ENCODE data around the gene FGFRL1.
"Not testable (repeated sequence)": the region's sequence is repeated elsewhere in the genome, so short reads cannot be mapped to it uniquely, and the experiment has no call there.

FGFRL1 gene

GRCh38 chr4:1053080-1053661 is 41.7 kb downstream of the FGFRL1 start:
- peak; percentile 87 for DNase-seq

GRCh38 chr4:1053891-1054290 is 42.5 kb downstream of the FGFRL1 start:
- DNase-seq, result not testable (repeated sequence)

GRCh38 chr4:1054696-1055242 is 43.3 kb downstream of the FGFRL1 start:
- DNase-seq, result not testable (repeated sequence)

- not testable (repeated sequence) for DNase-seq
These were observed 43.8 kb downstream of the FGFRL1 start for GRCh38 chr4:1055243-1055701.

GRCh38 chr4:1055721-1056590 is 44.5 kb downstream of the FGFRL1 start:
- DNase-seq, result peak; percentile 45

- DNase-seq, result no peak
These were observed 45.4 kb downstream of the FGFRL1 start for GRCh38 chr4:1056671-1057402.

GRCh38 chr4:1057403-1057745 is 45.9 kb downstream of the FGFRL1 start:
- no peak for DNase-seq

- DNase-seq, result peak; percentile 43
These were observed 47.0 kb downstream of the FGFRL1 start for GRCh38 chr4:1058198-1058996.

GRCh38 chr4:1058997-1059665 is 47.7 kb downstream of the FGFRL1 start:
- no peak for DNase-seq

- DNase-seq, result no peak
These were observed 48.7 kb downstream of the FGFRL1 start for GRCh38 chr4:1060121-1060520.

- no peak for DNase-seq
These were observed 49.2 kb downstream of the FGFRL1 start for GRCh38 chr4:1060621-1061020.

GRCh38 chr4:1061056-1061700 is 49.8 kb downstream of the FGFRL1 start:
- no peak for DNase-seq

- DNase-seq, result no peak
These were observed 50.3 kb downstream of the FGFRL1 start for GRCh38 chr4:1061760-1062159.

- no peak for DNase-seq
These were observed 51.0 kb downstream of the FGFRL1 start for GRCh38 chr4:1062419-1062818.

GRCh38 chr4:1065732-1066131 is 54.3 kb downstream of the FGFRL1 start:
- no peak for DNase-seq

GRCh38 chr4:1069394-1069793 is 58.0 kb downstream of the FGFRL1 start:
- no peak for DNase-seq

- DNase-seq, result peak; percentile 61
These were observed 61.5 kb downstream of the FGFRL1 start for GRCh38 chr4:1072830-1073446.

- no peak for DNase-seq
These were observed 62.7 kb downstream of the FGFRL1 start for GRCh38 chr4:1074077-1074476.

- DNase-seq, result no peak
These were observed 63.8 kb downstream of the FGFRL1 start for GRCh38 chr4:1075225-1075624.

GRCh38 chr4:1075809-1076699 is 64.6 kb downstream of the FGFRL1 start:
- no peak for DNase-seq

Measured in fibroblast of skin of back (primary cell).